Limb (tissue), 2 donors: Measurements from ENCODE around the gene TNRC6C.

Source experiments
- DNase-seq, 2 donors: peaks; one replicate each; pipeline ENCODE4 v3.0.0-alpha.2; 2016; ENCODE audit errors: extremely low spot score in 2 of 2

TNRC6C gene

DNA sequence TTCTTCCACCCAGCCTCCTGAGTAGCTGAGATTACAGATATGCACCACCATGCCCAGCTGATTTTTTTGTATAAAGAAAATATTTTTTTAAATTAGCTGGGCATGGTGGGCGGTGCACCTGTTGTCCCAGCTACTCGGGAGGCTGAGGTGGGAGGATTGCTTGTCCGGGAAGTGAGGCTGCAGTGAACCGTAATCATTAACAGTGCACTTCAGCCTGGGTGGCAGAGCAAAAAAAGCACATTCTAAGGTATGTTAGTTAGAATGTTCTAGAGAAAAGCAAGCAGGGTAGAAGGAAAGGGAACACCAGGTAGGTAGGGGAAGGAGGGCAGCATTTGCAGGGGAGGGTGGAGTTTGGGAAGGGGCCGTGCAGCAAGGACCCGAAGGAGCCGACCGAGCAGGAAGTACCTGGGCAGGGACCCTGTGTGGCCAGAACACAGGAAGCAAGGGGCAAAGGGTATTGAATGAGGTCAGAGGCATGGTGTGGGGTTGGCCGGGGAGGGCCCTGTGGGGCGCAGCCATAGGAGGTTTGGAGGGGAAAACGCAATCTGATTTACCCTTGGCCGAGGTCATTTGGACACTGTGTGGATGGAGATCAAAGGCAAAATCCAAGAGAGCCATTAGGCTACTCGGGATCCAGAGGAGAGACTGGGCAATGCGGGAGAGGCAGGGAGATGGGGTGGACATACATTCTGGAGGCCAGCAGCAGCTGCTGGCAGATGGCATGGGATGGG is 189.9 kb downstream of the TNRC6C start:
- DNase-seq = no peak

DNA sequence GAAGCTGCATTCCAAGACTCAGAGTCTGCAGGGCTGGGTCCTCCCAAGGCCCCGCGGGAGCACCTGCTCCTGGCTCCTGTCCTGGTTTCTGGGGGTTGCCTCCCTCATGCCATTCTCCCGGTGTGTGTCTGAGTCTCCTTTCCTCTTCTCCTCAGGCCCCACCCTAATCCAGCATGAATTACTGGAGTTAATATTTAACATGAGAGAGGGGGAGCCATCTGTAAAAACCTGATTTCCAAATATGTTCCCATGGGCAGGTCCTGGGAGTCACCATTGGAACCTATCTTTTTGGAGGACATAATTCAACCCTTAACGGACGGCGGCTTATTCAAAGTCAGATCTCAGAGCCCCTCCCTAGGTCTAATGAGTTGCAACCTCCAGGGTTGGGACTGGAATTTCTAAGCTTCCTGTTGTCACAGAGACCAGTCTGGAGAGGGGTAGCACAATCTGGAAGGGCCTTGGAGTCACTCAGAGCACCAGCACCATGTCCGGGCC is 193.1 kb downstream of the TNRC6C start:
- DNase-seq = no peak

DNA sequence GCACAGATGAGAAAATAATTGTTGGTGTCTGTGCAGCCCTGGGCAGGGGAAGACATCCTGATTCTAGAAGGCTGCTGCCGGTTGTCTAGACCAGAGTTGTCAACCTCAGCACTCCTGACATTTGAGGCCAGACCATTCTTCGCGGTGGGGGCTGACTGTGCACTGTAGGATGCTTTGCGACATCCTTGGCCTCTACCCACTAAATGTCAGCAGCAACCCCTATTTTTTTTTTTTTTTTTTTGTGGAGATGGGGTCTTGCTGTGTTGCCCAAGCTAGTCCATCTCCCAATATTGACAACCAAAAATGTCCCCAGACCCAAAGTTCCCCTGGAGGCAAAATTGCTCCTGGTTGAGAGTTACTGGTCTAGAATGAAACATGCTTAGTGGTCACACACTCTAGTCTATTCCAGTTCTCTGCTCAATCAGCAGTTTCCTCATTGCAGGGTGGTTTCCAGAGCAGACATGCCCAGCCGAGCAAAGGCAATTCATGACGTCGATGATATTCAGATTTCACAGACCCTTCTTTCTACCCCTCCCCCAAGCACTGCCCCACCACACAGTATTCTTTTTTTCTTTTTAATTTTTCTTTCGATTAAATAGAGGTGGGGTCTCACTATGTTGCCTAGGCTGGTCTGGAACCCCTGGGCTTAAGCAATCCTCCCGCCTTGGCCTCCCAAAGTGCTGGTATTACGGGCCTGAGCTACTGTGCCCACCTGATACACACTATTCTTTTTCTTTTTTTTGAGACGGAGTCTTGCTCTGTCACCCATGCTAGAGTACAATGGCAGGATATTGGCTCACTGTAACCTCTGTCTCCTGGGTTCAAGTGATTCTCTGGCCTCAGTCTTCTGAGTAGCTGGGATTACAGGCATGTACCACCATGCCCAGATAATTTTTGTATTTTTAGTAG is 196.7 kb downstream of the TNRC6C start:
- DNase-seq = no peak
